NCI-H2196 treated with DMSO at 0.1 percent for 48 hours (cell line): ENCODE results near the gene TFB1M.
"Not testable (repeated sequence)": the region's sequence is repeated elsewhere in the genome, so short reads cannot be mapped to it uniquely, and the experiment has no call there.

Source experiments
- DNase-seq: peaks from one replicate; lab custom pipeline; 2025; ENCODE audit not compliant: unreplicated experiment; lab: John Stamatoyannopoulos, UW

Gene TFB1M

DNA sequence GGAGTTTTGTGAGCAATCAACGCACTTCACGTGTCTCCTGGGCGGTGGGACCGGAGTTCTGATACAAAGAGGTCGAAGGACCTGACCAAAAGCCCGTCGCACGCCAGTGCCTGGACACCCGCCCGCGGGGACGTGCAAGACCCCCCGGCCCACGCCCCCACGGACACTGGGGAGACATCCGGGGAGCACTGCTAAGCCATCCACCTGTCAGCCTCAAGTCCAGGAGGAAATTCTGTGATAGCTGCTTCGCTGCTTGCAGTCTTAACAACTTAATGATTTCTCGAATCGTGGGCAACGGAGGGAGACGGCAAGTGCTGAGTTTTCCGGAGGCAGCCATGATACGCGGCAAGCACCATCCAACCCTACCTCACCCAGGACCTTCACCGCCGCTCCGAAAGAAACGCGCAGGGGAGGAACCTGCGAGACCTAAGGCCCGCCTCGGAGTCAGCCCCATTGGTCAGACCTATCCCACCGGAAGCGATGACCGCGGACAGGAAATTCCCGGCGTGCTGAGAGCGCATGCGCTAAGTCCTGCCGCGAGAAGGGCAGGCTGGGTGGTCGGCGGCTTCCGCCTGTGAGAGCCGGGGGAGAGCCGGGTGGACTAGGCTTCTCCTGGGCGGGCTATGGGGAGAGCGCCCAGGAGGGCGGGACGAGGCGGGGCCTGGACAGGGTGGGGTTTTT lies at the start of gene TFB1M:
Gene TFB1M (minus strand): TSS at position 393 of the 681 bp plus-strand sequence. CDS start 56 bp downstream, at position 337.
- peak; percentile 75 for DNase-seq

DNA sequence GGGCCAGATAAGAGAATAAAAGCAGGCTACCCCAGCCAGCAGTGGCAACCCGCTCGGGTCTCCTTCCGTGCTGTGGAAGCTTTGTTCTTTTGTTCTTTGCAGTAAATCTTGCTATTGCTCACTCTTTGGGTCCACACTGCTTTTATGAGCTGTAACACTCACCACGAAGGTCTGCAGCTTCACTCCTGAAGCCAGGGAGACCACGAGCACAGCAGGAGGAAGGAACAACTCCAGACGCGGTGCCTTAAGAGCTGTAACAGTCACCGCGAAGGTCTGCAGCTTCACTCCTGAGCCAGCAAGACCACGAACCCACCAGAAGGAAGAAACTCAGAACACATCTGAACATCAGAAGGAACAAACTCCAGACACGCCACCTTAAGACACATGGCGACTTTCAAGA lies 49.7 kb upstream of the TFB1M start:
- not testable (repeated sequence) for DNase-seq

GRCh38 chr6:155362968-155363632 lies 48.8 kb upstream of the TFB1M start:
- DNase-seq, result not testable (repeated sequence)

DNA sequence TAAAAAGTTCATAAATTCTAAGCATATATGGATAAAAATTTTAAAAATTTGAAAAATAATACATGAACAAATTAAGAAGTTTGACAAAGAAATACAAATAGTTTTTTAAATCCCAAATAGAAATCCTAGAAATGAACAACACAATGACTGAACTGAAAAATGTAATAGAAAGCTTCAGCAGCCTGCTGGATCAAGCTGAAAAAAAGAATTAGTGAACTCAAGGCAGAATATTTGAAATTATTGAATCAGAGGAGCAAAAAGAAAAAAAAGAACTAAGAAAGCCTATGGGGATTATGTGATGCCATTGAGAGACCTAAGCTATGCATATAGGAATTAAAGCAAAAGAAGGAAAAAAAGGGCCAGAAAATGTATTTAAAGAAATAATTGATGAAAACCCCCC lies 39.9 kb upstream of the TFB1M start:
- DNase-seq, result no peak

GRCh38 chr6:155352811-155353210 lies 38.5 kb upstream of the TFB1M start:
- no peak for DNase-seq

GRCh38 chr6:155352130-155352420 lies 37.8 kb upstream of the TFB1M start:
- DNase-seq, result no peak

GRCh38 chr6:155351273-155352129 lies 37.2 kb upstream of the TFB1M start:
- no peak for DNase-seq

DNA sequence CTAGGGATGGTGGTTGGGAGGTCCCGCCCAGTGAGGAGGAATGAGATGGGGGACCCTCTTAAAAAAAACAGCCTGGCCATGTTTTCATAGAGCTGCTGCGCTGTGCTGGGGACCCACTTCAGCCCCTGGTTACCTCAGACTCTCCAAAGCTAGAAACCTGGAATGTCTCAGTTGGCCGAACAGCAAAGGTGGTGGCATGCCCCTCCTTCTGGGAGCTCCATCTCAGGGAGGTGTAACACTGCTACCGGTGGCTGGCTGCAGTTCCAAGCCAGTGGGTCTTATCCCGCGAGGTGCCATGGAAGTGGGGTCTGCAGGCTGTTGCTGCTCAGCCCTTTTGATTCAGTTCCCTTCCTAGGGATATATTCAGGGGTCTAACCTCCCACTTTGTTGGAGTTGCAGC lies 35.7 kb upstream of the TFB1M start:
- DNase-seq, result no peak

DNA sequence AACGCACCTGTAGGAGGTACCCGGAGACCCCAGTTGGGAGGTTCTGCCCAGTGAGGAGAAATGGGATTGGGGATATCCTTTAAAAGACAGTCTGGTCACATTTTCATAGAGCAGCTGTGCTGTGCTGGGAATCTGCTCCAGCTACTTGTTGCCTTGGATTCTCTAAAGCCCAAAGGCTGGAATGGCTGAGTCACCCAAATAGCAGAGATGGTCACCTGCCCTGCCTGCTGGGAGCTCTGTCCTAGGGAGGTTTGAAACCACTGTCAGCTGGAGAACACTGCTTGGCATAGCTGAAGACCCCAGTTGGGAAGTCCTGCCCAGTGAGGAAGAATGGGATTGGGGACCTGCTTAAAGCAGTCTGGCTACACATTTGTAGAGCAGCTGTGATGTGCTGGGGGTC lies 34.8 kb upstream of the TFB1M start:
- no peak for DNase-seq

GRCh38 chr6:155347800-155348199 lies 33.5 kb upstream of the TFB1M start:
- no peak for DNase-seq

GRCh38 chr6:155346957-155347356 lies 32.7 kb upstream of the TFB1M start:
- DNase-seq, result no peak

- no peak for DNase-seq
Measured at GRCh38 chr6:155344341-155345006, 30.2 kb upstream of the TFB1M start.

- no peak for DNase-seq
Measured at GRCh38 chr6:155341130-155341828, 27.0 kb upstream of the TFB1M start.

GRCh38 chr6:155340464-155341129 lies 26.3 kb upstream of the TFB1M start:
- no peak for DNase-seq

DNA sequence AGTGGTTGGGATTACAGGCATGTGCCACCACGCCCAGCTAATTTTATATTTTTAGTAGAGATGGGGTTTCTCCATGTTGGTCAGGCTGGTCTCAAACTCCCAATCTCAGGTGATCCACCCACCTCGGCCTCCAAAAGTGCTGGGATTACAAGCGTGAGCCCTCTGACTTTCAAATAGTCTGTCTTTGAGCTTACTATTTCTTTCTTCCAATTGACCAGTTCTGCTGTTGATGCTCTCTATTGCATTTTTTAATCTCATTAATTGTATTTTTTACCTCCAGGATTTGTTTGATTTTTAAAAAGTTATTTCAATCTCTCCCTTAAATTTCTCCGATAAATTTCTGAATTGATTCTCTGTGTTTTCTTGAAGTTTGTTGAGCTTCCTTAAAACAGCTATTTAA lies 25.6 kb upstream of the TFB1M start:
- DNase-seq, result not testable (repeated sequence)

DNA sequence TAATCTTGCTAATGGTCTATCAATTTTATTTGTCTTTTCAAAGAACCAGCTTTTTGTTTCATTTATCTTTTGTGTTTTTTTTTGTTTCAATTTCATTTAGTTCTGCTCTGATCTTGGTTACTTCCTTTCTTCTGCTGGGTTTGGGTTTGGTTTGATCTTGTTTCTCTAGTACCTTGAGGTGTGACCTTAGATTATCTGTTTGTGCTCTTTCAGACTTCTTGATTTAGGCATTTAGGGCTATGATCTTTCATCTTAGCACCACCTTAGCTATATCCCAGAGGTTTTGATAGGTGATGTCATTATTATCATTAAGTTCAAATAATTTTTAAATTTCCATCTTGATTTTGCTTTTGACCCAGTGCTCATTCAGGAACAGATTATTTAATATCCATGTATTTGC lies 24.0 kb upstream of the TFB1M start:
- DNase-seq, result not testable (repeated sequence)

DNA sequence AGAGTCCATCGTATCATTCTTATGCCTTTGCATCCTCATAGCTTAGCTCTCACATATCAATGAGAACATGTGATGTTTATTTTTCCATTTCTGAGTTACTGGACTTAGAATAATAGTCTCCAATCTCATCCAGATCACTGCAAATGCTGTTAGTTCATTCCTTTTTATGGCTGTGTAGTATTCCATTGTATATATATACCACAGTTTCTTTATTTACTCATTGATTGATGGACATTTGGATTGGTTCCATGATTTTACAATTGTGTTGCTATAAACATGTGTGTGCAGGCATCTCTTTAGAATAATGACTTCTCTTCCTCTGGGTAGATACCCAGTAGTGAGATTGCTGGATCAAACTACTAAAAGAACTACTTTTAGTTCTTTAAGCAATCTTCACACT lies 21.0 kb upstream of the TFB1M start:
- DNase-seq, result no peak

DNA sequence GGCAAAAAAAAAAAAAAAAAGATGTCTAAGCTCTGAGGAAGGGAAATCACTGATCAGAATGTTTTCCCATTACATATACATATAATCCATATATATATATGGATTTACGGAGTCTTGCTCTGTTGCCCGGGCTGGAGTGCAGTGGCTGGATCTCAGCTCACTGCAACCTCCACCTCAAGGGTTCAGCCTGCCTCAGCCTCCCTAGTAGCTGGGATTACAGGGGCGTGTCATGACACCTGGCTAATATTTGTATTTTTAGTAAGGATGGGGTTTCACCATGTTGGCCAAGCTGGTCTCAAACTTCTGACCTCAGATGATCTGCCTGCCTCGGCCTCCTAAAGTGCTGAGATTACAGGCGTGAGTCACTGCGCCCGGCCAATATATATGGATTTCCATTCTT lies 19.8 kb upstream of the TFB1M start:
- not testable (repeated sequence) for DNase-seq

GRCh38 chr6:155333414-155333813 lies 19.1 kb upstream of the TFB1M start:
- DNase-seq, result no peak

GRCh38 chr6:155330922-155331321 lies 16.6 kb upstream of the TFB1M start:
- no peak for DNase-seq
